Cardiac fibroblast (primary cell): ENCODE measurements around the gene UNC45B.
"Not testable (repeated sequence)": the region's sequence is repeated elsewhere in the genome, so short reads cannot be mapped to it uniquely, and the experiment has no call there.

Experiments
- DNase-seq, 2 donors: peaks; one replicate each; pipeline versions ENCODE4 v3.0.0 to v3.0.0-alpha.2; 2010; ENCODE audit warnings: low read depth in 2 of 2
- H3K4me3 ChIP-seq, 2 donors: replicated peaks in 1 of 2; 1 replicate in 1 of 2; 2 replicates in 1 of 2; pipeline ENCODE4 v1.5.1; 2011; ENCODE audit warnings: low read depth in 2 of 2, low read length in 2 of 2, mild to moderate bottlenecking in 2 of 2, moderate library complexity in 1 of 2
- TF ChIP-seq, protein P1 (sequence below): IDR thresholded peaks from one replicate; pipeline ENCODE4 v1.5.1; 2011; ENCODE audit warnings: low read depth, mild to moderate bottlenecking, low read length, inconsistent platforms

The UNC45B gene

DNA sequence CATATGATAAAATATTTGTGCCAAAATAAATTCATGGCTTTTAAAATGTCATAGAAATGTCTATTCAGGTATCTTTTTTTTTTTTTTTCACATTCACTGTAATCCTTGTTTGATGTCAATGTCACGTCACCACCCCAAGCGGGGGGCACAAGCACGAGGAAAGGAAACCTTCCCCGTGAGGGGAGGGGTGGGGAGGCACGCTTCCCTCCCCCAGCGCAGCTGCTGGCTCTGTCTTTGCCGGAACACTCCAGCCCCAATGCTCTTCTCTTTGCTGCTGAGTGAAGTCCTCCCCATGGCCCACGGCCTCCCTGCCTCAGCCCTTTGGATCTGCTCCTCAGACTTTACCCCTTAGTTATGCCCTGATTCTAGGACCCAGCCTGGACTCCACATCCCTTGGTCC is 45.1 kb downstream of the UNC45B start:
- TF ChIP-seq, protein P1, sequence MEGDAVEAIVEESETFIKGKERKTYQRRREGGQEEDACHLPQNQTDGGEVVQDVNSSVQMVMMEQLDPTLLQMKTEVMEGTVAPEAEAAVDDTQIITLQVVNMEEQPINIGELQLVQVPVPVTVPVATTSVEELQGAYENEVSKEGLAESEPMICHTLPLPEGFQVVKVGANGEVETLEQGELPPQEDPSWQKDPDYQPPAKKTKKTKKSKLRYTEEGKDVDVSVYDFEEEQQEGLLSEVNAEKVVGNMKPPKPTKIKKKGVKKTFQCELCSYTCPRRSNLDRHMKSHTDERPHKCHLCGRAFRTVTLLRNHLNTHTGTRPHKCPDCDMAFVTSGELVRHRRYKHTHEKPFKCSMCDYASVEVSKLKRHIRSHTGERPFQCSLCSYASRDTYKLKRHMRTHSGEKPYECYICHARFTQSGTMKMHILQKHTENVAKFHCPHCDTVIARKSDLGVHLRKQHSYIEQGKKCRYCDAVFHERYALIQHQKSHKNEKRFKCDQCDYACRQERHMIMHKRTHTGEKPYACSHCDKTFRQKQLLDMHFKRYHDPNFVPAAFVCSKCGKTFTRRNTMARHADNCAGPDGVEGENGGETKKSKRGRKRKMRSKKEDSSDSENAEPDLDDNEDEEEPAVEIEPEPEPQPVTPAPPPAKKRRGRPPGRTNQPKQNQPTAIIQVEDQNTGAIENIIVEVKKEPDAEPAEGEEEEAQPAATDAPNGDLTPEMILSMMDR, result no peak
- no peak overlapping the region for H3K4me3 ChIP-seq
- no peak for DNase-seq

DNA sequence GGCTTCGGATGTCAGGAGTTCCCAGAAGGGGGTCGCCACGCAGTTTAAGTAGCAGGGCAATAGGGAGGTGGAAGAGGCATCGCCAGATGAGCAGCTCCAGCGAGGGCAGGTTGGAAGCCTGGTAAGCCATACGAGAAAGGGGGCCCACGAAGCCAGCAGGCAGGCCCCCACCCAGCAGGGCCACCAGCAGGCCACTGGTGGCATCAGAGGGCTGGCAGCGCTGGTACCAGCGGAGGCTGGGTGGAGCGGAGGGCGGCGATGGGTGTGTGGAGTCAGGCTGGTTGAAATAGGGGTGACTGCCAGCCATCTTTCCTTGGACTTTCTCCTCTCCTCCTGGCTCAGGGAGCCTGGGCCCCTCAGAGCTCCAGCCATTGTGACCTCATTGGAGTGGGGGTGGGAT is 46.4 kb downstream of the UNC45B start, which contains the start of gene SLC35G3:
TSS of gene SLC35G3 (minus strand) at position 393 of the 400 bp plus-strand sequence. CDS start at position 307, 86 bp downstream.
- H3K4me3 ChIP-seq, DNase-seq: not testable (repeated sequence)

DNA sequence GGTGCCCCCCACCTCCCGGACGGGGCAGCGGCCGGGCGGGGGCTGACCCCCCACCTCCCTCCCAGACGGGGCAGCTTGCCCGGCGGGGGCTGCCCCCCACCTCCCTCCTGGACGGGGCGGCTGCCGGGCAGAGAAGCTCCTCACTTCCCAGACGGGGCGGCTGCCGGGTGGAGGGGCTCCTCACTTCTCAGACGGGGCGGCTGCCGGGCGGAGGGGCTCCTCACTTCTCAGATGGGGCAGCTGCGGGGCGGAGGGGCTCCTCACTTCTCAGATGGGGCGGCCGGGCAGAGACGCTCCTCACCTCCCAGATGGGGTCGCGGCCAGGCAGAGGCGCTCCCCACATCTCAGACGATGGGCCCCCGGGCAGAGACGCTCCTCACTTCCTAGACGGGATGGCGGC is 47.4 kb downstream of the UNC45B start:
- H3K4me3 ChIP-seq, DNase-seq: not testable (repeated sequence)

DNA sequence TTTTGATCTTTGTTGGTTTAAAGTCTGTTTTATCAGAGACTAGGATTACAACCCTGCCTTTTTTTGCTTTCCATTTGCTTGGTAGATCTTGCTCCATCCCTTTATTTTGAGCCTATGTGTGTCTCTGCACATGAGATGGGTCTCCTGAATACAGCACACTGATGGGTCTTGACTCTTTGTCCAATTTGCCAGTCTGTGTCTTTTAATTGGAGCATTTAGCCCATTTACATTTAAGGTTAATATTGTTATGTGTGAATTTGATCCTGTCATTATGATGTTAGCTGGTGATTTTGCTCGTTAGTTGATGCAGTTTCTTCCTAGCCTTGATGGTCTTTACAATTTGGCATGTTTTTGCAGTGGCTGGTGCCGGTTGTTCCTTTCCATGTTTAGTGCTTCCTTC is 55.0 kb downstream of the UNC45B start:
- not testable (repeated sequence) for DNase-seq, H3K4me3 ChIP-seq

DNA sequence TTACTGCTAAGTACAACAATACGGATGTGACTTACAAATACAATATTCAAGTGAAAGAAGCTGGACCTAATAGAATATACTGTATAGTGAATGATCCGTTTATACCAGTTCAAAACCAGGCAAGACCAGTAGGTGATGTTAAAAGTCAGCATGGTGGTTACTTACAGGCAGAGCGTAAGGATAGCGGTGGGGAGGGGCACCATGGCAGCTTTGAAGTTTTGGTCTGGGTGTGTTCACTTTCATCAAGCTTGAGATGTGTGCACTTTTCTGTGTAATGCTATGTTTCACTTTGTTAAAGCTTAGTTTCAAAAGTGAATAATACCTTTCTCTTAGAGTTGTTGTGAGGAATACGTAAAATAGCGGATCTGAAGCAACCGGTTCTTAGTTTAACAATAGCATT is 63.1 kb downstream of the UNC45B start:
- H3K4me3 ChIP-seq, result no peak overlapping the region
- DNase-seq, result no peak

DNA sequence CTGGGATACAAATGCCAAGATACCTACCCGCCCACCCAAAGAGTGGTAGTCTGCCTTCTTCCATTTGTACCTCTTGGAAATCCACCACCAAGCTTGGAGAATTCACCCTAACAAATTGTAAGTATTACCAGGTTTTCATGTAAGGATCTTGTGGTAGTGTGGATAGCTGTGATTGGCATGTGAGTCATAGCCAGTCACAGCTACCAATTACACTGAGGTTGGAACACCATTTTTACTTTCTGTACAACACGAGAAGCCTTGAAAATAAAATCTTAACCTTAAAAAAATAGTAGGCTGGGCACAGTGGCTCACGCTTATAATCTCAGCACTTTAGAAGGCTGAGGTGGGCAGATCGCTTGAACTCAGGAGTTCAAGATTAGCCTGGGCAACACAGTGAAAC is 65.1 kb downstream of the UNC45B start:
- H3K4me3 ChIP-seq, result no peak overlapping the region
- TF ChIP-seq, protein P1, result no peak
- no peak for DNase-seq

More for the DNA sequence above, 63.1 kb downstream of the UNC45B start:
- TF ChIP-seq, protein P1, result no peak

DNA sequence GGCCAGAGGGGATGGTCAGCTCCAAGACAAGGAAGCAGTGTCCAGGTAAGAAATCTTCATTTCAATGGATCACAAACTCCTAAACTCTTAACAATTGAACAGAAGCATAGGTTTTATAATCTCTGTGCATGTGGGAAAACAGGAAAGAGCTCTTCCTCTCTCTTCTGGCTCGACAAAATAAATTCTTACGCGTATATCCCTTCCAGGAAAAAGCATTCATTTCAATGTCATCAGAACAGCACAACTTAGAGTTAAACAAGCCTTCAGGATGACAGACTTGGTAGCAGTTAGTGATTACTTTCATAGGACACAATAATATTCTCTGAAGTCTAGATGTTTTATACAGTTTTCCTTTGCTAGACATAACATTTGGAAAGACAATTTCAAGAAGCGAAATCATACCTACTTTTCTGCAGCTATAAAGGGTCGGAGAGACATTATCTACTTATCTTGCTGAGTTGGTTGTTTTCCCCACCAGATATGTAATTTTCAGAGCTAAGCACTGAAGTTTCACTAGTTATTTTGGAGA is 65.9 kb downstream of the UNC45B start:
- DNase-seq, result no peak
- no peak overlapping the region for H3K4me3 ChIP-seq
- TF ChIP-seq, protein P1, result no peak

DNA sequence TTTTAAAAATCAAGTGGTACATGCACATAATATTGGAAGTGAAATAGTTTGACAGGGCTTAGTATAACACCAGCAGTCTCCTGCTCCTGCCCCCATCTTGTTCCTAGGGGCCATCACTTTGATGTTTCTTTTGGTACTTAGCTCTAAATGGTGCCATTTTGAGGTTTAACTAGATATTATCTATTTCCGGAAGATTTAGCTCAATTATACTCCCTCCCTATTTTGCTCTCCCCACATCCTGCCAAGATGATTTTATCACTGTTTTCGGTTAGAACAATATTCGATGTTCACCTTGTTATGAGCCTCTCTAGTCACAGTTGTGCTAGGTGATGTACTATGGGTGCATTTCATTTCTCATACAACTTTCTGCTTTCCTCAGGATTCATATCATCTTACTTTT is 66.6 kb downstream of the UNC45B start:
- no peak overlapping the region for H3K4me3 ChIP-seq
- DNase-seq, result no peak
- TF ChIP-seq, protein P1, result no peak
